Endothelial cell of umbilical vein (primary cell): ENCODE results near the gene CYP11A1. TPM values are rescaled to one million over a fixed set of nuclear protein-coding genes. Genes with fewer than 3 reads are reported as not detected.

Experiments
- BruUV-seq: library from RNA; stranded (reverse); fragments of 400-500 nt; replicated peaks from 2 replicates; lab custom pipeline; 2021; lab: Mats Ljungman, UMichigan
- CTCF ChIA-PET: fragments of 300-600, 350-600 bp; sonication (Branson Sonifier 250); formaldehyde crosslinking; loops from one replicate; lab custom pipeline; 2021; ENCODE audit warnings: antibody characterized with exemption, inconsistent platforms; lab: Charles Lee
- POLR2A ChIA-PET: fragments of 300-600, 350-600 bp; sonication (Branson Sonifier 250); formaldehyde crosslinking; loops from one replicate; lab custom pipeline; 2021; ENCODE audit warnings: antibody characterized with exemption, inconsistent platforms; lab: Charles Lee
- DNase-seq: peaks from one replicate; pipeline ENCODE4 v3.0.0-alpha.2; 2011; ENCODE audit warnings: low read depth, low spot score
- FAIRE-seq: peaks from 2 replicates; lab custom pipeline; 2011; peaks lifted over from hg19 to GRCh38; lab: Jason Lieb, UNC
- H2AFZ ChIP-seq: 2 replicates; pipeline ENCODE4 v1.6.0; 2012; ENCODE audit warnings: low read depth, low read length, control low read depth, inconsistent platforms
- H3K27ac ChIP-seq: 2 replicates; pipeline ENCODE4 v1.5.1; 2011; ENCODE audit warnings: low read depth, mild to moderate bottlenecking, control low read depth, low read length, moderate library complexity; ENCODE audit not compliant: insufficient read depth
- H3K27me3 ChIP-seq, 2 experiments: 2 replicates each; pipeline versions ENCODE4 v1.6.0 to v1.6.1; 2011; ENCODE audit warnings: low read length in 2 of 2, mixed read lengths in 1 of 2; ENCODE audit not compliant: control insufficient read depth in 2 of 2, insufficient read depth in 2 of 2
- H3K36me3 ChIP-seq, 2 experiments: 2 replicates in 1 of 2; 3 replicates in 1 of 2; pipeline ENCODE4 v1.5.1; 2011; ENCODE audit warnings: low read length in 2 of 2, mild to moderate bottlenecking in 1 of 2, moderate library complexity in 1 of 2; ENCODE audit not compliant: control insufficient read depth in 2 of 2, insufficient read depth in 2 of 2; ENCODE audit errors: extremely low read depth in 1 of 2
- H3K4me1 ChIP-seq: 3 replicates; pipeline ENCODE4 v1.5.1; 2011; ENCODE audit warnings: mild to moderate bottlenecking, low read length; ENCODE audit not compliant: control insufficient read depth, insufficient read depth; ENCODE audit errors: extremely low read depth
- H3K4me2 ChIP-seq: 2 replicates; pipeline ENCODE4 v1.6.1; 2011; ENCODE audit warnings: low read length, control low read depth, mixed read lengths; ENCODE audit not compliant: insufficient read depth
- H3K4me3 ChIP-seq, 3 experiments: fragments of 200-600 bp in 1 of 3; sonication (generic), shearing (Covaris generic) in 1 of 3; replicated peaks in 1 of 3; 2 replicates each; pipeline ENCODE4 v1.5.1; 2011 to 2016; ENCODE audit warnings: control low read depth in 3 of 3, low read length in 3 of 3, mild to moderate bottlenecking in 2 of 3, inconsistent platforms in 1 of 3, low read depth in 1 of 3, moderate library complexity in 1 of 3; ENCODE audit not compliant: insufficient read depth in 1 of 3
- H3K79me2 ChIP-seq: 2 replicates; pipeline ENCODE4 v1.6.0; 2012; ENCODE audit warnings: low read length, inconsistent platforms; ENCODE audit not compliant: control insufficient read depth, insufficient read depth
- H3K9ac ChIP-seq: replicated peaks from 2 replicates; pipeline ENCODE3; 2011; ENCODE audit warnings: low read length, control low read depth; ENCODE audit not compliant: insufficient read depth; ENCODE audit errors: extremely low read depth
- H3K9me1 ChIP-seq: replicated peaks from 3 replicates; pipeline ENCODE4 v1.6.0; 2011; ENCODE audit warnings: mild to moderate bottlenecking, low read length; ENCODE audit not compliant: control insufficient read depth, insufficient read depth; ENCODE audit errors: extremely low read depth
- H3K9me3 ChIP-seq: replicated peaks from 2 replicates; pipeline ENCODE4 v1.5.1; 2012; ENCODE audit warnings: low read length, inconsistent platforms; ENCODE audit not compliant: control insufficient read depth, insufficient read depth
- H4K20me1 ChIP-seq: replicated peaks from 2 replicates; pipeline ENCODE3; 2011; ENCODE audit warnings: mild to moderate bottlenecking, low read length; ENCODE audit not compliant: control insufficient read depth, insufficient read depth; ENCODE audit errors: extremely low read depth
- EZH2 ChIP-seq: IDR thresholded peaks from 2 replicates; pipeline ENCODE4 v1.6.1; 2012; ENCODE audit warnings: borderline replicate concordance, low read depth, mild to moderate bottlenecking, moderate library complexity, low read length, inconsistent platforms; ENCODE audit not compliant: severe bottlenecking
- FOS ChIP-seq: IDR thresholded peaks from 2 replicates; pipeline ENCODE4 v1.6.1; 2011; ENCODE audit warnings: mild to moderate bottlenecking, low read length, moderate library complexity, borderline replicate concordance; ENCODE audit not compliant: insufficient read depth
- GATA2 ChIP-seq: IDR thresholded peaks from 2 replicates; pipeline ENCODE4 v1.7.0; 2011; ENCODE audit warnings: low read depth, mild to moderate bottlenecking, moderate library complexity, mixed read lengths, low read length; ENCODE audit not compliant: insufficient read length, insufficient read depth
- JUN ChIP-seq: IDR thresholded peaks from 2 replicates; pipeline ENCODE4 v1.6.1; 2011; ENCODE audit warnings: borderline replicate concordance, low read depth; ENCODE audit not compliant: insufficient read length, insufficient read depth
- MYC ChIP-seq: IDR thresholded peaks from one replicate; pipeline ENCODE4 v1.6.1; 2011; ENCODE audit warnings: mild to moderate bottlenecking, low read depth, low read length
- POLR2A ChIP-seq: IDR thresholded peaks from 2 replicates; pipeline ENCODE4 v1.6.1; 2012; ENCODE audit warnings: low read depth, mild to moderate bottlenecking, control low read depth, low read length
- POLR2AphosphoS5 ChIP-seq: IDR thresholded peaks from 2 replicates; pipeline ENCODE4 v1.6.1; 2012; ENCODE audit warnings: low read depth, mild to moderate bottlenecking, control low read depth, low read length, moderate library complexity; ENCODE audit not compliant: insufficient read depth
- dilution Hi-C: fragments of 300-500 bp; cut with MboI; formaldehyde crosslinking; loops from one replicate; pipeline ENCODE4 v1.15.0; 2019; ENCODE audit warnings: low sequenced_read_pairs; ENCODE audit not compliant: extremely low pct_ligation_motif_present
- intact Hi-C: fragments of 100-400 bp; cut with micrococcal nuclease; formaldehyde crosslinking; loops from one replicate; pipeline ENCODE4 v1.10.0; 2022
- polyA plus RNA-seq, 4 experiments: library from polyadenylated mRNA; depleted of rRNA in 3 of 4; stranded (reverse) in 3 of 4; unstranded in 1 of 4; fragments of >200 nt; gene quantifications; 2 replicates each; pipeline versions ENCODE4 v1.2.1 to v1.2.3, GENCODE V29; 2011 to 2012; ENCODE audit warnings: missing spikeins in 1 of 4
- total RNA-seq: library from RNA; stranded (reverse); gene quantifications from 2 replicates; pipeline ENCODE4 v1.2.3, GENCODE V29; 2021
- TF ChIP-seq, protein P1 (sequence below): IDR thresholded peaks from 2 replicates; pipeline ENCODE4 v1.6.1; 2011; ENCODE audit not compliant: insufficient read depth, insufficient read length
- TF ChIP-seq, protein P2 (sequence below), 2 donors: IDR thresholded peaks; 1 replicate in 1 of 2; 2 replicates in 1 of 2; pipeline ENCODE4 v1.5.1; 2011; ENCODE audit warnings: low read length in 2 of 2, mild to moderate bottlenecking in 2 of 2, moderate library complexity in 2 of 2, control low read depth in 1 of 2, inconsistent platforms in 1 of 2, low read depth in 1 of 2; ENCODE audit not compliant: insufficient read depth in 1 of 2; ENCODE audit errors: extremely low read depth in 1 of 2

The CYP11A1 gene
- total and polyA plus RNA-seq, 2 donors (not counting 3 experiments of a cell fraction or from before 2014, with no cell fraction given), result 0.08 TPM; not detected in 1

DNA sequence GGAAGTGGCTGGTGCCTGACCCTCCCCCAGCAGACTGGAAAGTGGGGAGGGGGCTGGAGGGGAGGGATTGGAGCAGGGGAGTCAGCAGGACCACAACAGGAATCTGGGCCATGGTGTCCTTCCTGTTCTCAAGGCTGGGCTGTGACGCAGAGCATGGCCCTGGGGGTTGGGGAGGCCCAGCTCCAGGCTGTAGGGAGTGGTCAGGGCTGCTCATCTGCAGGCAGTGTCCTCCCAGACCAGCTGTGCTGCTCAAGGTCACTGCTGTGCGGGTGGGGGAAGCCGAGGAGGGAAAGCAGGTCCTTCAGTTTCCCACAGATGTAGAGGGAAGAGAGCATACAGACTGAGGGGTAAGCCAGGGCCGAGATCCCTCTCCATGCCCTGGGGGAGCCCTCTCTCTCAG lies 40.7 kb downstream of the CYP11A1 start:
- no TSS peak for BruUV-seq
- dilution Hi-C loops, result no loop called here
- H4K20me1 ChIP-seq, result no peaks in the 10 kb centered on the region
- H3K79me2 ChIP-seq, result no peaks in the 10 kb centered on the region
- no peak for DNase-seq
- POLR2A ChIA-PET, result no interaction called here
- no peak overlapping the region for H3K4me2 ChIP-seq
- H3K9ac ChIP-seq, result no peak overlapping the region
- no peaks in the 10 kb centered on the region for H3K9me1 ChIP-seq
- no peak for TF ChIP-seq POLR2A
- TF ChIP-seq POLR2AphosphoS5, result no peak
- TF ChIP-seq, protein P1, sequence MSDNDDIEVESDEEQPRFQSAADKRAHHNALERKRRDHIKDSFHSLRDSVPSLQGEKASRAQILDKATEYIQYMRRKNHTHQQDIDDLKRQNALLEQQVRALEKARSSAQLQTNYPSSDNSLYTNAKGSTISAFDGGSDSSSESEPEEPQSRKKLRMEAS, result no peak
- no peak for TF ChIP-seq GATA2
- no peak for TF ChIP-seq JUN
- no peak for TF ChIP-seq EZH2
- TF ChIP-seq, protein P2, sequence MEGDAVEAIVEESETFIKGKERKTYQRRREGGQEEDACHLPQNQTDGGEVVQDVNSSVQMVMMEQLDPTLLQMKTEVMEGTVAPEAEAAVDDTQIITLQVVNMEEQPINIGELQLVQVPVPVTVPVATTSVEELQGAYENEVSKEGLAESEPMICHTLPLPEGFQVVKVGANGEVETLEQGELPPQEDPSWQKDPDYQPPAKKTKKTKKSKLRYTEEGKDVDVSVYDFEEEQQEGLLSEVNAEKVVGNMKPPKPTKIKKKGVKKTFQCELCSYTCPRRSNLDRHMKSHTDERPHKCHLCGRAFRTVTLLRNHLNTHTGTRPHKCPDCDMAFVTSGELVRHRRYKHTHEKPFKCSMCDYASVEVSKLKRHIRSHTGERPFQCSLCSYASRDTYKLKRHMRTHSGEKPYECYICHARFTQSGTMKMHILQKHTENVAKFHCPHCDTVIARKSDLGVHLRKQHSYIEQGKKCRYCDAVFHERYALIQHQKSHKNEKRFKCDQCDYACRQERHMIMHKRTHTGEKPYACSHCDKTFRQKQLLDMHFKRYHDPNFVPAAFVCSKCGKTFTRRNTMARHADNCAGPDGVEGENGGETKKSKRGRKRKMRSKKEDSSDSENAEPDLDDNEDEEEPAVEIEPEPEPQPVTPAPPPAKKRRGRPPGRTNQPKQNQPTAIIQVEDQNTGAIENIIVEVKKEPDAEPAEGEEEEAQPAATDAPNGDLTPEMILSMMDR (IDR thresholded peaks at IDR 0.05; ENCODE audit: extremely low read depth in 1 of 2, insufficient read depth in 1 of 2, low read depth in 1 of 2, low read length in 2 of 2), result no peak
- no peak for TF ChIP-seq FOS
- no peak for TF ChIP-seq MYC
- intact Hi-C loops, result no loop called here
- H3K36me3 ChIP-seq, result no peaks in the 10 kb centered on the region
- H3K27ac ChIP-seq, result no peak overlapping the region
- FAIRE-seq, result no peak
- CTCF ChIA-PET, result no interaction called here
- peaks cover 0 to 1% of the 10 kb centered on the region in 2 experiments for H3K27me3 ChIP-seq
- H2AFZ ChIP-seq, result no peak overlapping the region
- H3K4me1 ChIP-seq, result no peaks in the 10 kb centered on the region
- H3K4me3 ChIP-seq, result no peak overlapping the region
- H3K9me3 ChIP-seq, result no peaks in the 10 kb centered on the region
